ENCODE measurements around the gene PDE6B. TPM values are rescaled to one million over a fixed set of nuclear protein-coding genes. Genes with fewer than 3 reads are reported as not detected.

PDE6B gene
- total RNA-seq, 1 experiment from 2014 or later = 10.8 TPM

DNA sequence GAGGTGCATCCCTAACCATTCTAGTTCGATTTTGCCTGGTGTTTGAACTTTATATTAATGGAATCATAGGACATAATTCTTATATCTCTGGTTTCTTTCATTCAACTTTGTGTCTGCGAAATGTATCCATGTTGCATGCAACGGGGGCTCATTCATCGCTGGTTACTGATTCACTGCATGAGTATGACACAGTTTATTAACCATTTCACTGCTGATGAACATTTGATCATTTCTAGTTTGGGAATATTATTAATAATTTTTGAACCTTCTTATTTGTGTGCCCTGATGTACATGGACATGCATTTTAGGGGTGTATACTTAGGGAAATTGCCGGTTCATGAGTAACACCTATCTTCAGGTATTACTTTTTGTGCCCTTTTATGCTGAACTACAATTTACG lies 44.2 kb upstream of the PDE6B start:
- no CpG with 5 or more reads among the region's 6 CpGs for WGBS (ENCODE audit: extremely low coverage, insufficient read length, low lambda C conversion rate)
- H3K4me2 ChIP-seq (ENCODE audit: insufficient read depth, insufficient read length, low read length) = no peak overlapping the region
- H2BK20ac ChIP-seq (ENCODE audit: low read depth, low read length, poor library complexity, severe bottlenecking) = no peak overlapping the region
- H3K79me1 ChIP-seq (ENCODE audit: insufficient read depth, low read depth, low read length, poor library complexity, severe bottlenecking) = no peaks in the 10 kb centered on the region
- no peaks in the 10 kb centered on the region for H3K79me2 ChIP-seq (ENCODE audit: insufficient read depth, low read length)
- H3K9me3 ChIP-seq (ENCODE audit: control insufficient read depth, low read depth, low read length) = no peaks in the 10 kb centered on the region
- H4K5ac ChIP-seq (ENCODE audit: insufficient read length, low read depth, low read length) = no peak overlapping the region
- H4K20me1 ChIP-seq (ENCODE audit: control insufficient read depth, insufficient read depth, insufficient read length) = no peaks in the 10 kb centered on the region
- H3K14ac ChIP-seq (ENCODE audit: insufficient read depth, low read length) = no peak overlapping the region
- H2AK5ac ChIP-seq (ENCODE audit: insufficient read length, low read length) = no peak overlapping the region
- H3K27ac ChIP-seq (ENCODE audit: insufficient read length, low read depth, low read length) = no peak overlapping the region
- H2BK12ac ChIP-seq (ENCODE audit: insufficient read length, low read depth, low read length) = no peak overlapping the region
- TF ChIP-seq, protein P1, sequence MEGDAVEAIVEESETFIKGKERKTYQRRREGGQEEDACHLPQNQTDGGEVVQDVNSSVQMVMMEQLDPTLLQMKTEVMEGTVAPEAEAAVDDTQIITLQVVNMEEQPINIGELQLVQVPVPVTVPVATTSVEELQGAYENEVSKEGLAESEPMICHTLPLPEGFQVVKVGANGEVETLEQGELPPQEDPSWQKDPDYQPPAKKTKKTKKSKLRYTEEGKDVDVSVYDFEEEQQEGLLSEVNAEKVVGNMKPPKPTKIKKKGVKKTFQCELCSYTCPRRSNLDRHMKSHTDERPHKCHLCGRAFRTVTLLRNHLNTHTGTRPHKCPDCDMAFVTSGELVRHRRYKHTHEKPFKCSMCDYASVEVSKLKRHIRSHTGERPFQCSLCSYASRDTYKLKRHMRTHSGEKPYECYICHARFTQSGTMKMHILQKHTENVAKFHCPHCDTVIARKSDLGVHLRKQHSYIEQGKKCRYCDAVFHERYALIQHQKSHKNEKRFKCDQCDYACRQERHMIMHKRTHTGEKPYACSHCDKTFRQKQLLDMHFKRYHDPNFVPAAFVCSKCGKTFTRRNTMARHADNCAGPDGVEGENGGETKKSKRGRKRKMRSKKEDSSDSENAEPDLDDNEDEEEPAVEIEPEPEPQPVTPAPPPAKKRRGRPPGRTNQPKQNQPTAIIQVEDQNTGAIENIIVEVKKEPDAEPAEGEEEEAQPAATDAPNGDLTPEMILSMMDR (conservative IDR thresholded peaks at IDR 0.05) = no peak
- Mint-ChIP-seq H3K27me3 (ENCODE audit: low read depth) (peaks cover 78% of the 10 kb centered on the region), H3K27ac (no peak overlapping the region), H3K9me3 (peaks cover 14 to 17% of the 10 kb centered on the region in 2 experiments), H3K36me3 (ENCODE audit: insufficient read depth in 1 of 3, low read depth in 3 of 3) (peaks cover 0 to 3% (median 0%) of the 10 kb centered on the region in 3 experiments; a peak in 2 of 7 replicates), H3K4me1 (peaks cover 11 to 22% of the 10 kb centered on the region in 2 experiments), H3K4me3 (no peak overlapping the region)
- peaks cover 19% of the 10 kb centered on the region for H3K23me2 ChIP-seq (ENCODE audit: insufficient read length, low read depth, low read length, poor library complexity, severe bottlenecking)
- DNase-seq = no peak
- H2BK5ac ChIP-seq (ENCODE audit: insufficient read length, low read length) = no peak overlapping the region
- H4K91ac ChIP-seq (ENCODE audit: insufficient read length, low read depth, low read length) = no peak overlapping the region
- H3K27me3 ChIP-seq (ENCODE audit: insufficient read depth, low read length) = peaks cover 22% of the 10 kb centered on the region
- H3K9ac ChIP-seq (ENCODE audit: extremely low read depth, insufficient read length, low read length) = no peak overlapping the region
- H3T11ph ChIP-seq (ENCODE audit: low read length) = no peak overlapping the region
- no peak overlapping the region for H2BK120ac ChIP-seq (ENCODE audit: low read depth, low read length, poor library complexity, severe bottlenecking)
- H3K56ac ChIP-seq (ENCODE audit: insufficient read length, low read depth, low read length) = no peak overlapping the region
- no peak overlapping the region for H2BK15ac ChIP-seq (ENCODE audit: low read depth, low read length)
- no peak overlapping the region for H3K4ac ChIP-seq (ENCODE audit: low read depth, low read length)
- H3K23ac ChIP-seq (ENCODE audit: insufficient read length, low read depth, low read length) = no peak overlapping the region
- no peak overlapping the region for H4K8ac ChIP-seq (replicated peaks; ENCODE audit: insufficient read length, low read depth, low read length)
- no peak overlapping the region for H3K18ac ChIP-seq (ENCODE audit: insufficient read length, low read depth, low read length)
- no peak overlapping the region for H2AFZ ChIP-seq (ENCODE audit: low read length)
- 0 out of 2 replicates have a peak, but pooled peaks cover 5% of the 10 kb centered on the region for H3K4me1 ChIP-seq (ENCODE audit: insufficient read depth, low read length)

All from H9 (cell line).